Activated CD8-positive, alpha-beta memory T cell treated with anti-CD3 and anti-CD28 coated beads for 1 hour (primary cell): Measurements from ENCODE around the gene TSPAN14.

Experiments used
- DNase-seq, 2 donors: peaks; one replicate each; pipeline ENCODE4 v3.0.0-alpha.2; 2020; ENCODE audit warnings: low read depth in 1 of 2; ENCODE audit errors: extremely low read depth in 1 of 2

Gene TSPAN14

DNA sequence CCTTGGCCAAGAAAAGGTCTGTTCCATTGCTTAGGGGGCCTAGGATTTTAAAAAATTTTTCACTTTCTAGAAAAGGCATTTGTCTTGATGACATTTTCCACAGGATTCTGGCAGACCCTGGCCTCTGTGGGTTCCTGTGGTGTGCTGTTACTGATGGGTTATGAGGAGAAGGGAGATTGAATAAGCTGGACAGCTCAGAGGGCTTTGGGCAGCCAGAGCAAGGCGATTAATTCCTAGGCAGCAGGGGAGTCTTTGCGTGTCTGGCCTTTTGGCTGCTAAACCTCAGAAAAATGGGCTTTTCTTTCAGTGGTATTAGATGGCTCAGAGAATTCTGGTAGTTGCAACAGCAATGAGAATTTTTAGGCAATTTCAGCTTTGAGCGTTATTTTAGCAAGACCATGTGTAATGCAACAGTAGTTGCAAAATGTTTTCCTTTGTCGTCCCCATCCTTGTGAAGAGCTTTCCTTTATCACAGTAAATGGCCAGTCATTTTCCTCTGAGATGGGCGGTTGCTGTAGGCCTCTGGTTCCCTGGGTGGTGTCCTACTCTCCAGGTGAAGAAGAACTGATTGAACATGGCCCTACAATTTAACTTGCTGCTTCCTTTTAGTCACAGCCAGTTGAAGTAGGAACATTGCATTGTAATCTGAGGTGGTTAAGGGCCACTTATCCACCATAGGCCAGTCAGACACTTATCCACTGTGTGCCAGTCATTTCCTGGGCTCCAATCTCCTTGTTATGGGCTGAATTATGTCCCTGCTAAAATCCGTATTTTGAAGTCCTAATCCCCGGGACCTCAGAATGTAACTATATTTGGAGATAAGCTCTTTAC lies 126.7 kb downstream of the TSPAN14 start:
- DNase-seq: no peak

- DNase-seq: no peak
These were observed 127.3 kb downstream of the TSPAN14 start for GRCh38 chr10:80581469-80581835.

- DNase-seq: no peak
These were observed 128.3 kb downstream of the TSPAN14 start for GRCh38 chr10:80582286-80582960.
